Tibial nerve (tissue), 4 donors: ENCODE data around the gene MANBA. TPM values are rescaled to one million over a fixed set of nuclear protein-coding genes. Genes with fewer than 3 reads are reported as not detected.
A peak's percentile ranks its signal among the peaks of the same experiment; 100 is the strongest.

Experiments
- DNase-seq, 2 donors: peaks; one replicate each; pipeline ENCODE4 v3.0.0-alpha.2; 2019; ENCODE audit warnings: low spot score in 2 of 2
- H3K27ac ChIP-seq, 4 donors: fragments of 200-600 bp; sonication (generic) in 3 of 4; one replicate each; pipeline ENCODE4 v1.5.1; 2017 to 2019; ENCODE audit warnings: mild to moderate bottlenecking in 1 of 4
- H3K27me3 ChIP-seq, 2 donors: fragments of 200-600 bp; sonication (generic) in 1 of 2; one replicate each; pipeline versions ENCODE4 v1.5.1 to v1.6.0; 2017 to 2019
- H3K36me3 ChIP-seq, 3 donors: fragments of 200-600 bp; sonication (generic); one replicate each; pipeline ENCODE4 v1.5.1; 2018 to 2019
- H3K4me1 ChIP-seq, 4 donors: fragments of 200-600 bp; sonication (generic) in 3 of 4; one replicate each; pipeline ENCODE4 v1.5.1; 2017 to 2019
- H3K4me3 ChIP-seq, 4 donors: fragments of 200-600 bp; sonication (generic) in 3 of 4; one replicate each; pipeline ENCODE4 v1.5.1; 2017 to 2019; ENCODE audit warnings: mild to moderate bottlenecking in 1 of 4, moderate library complexity in 1 of 4
- H3K9me3 ChIP-seq, 4 donors: fragments of 200-600 bp; sonication (generic) in 3 of 4; one replicate each; pipeline ENCODE4 v1.5.1; 2017 to 2019
- CTCF ChIP-seq, 5 experiments: fragments of 200-600 bp in 3 of 5; fragments of 450-650 bp in 2 of 5; sonication (generic) in 3 of 5; IDR thresholded peaks; one replicate each; pipeline ENCODE4 v1.5.1; 2016 to 2019; ENCODE audit warnings: antibody characterized with exemption in 5 of 5, mild to moderate bottlenecking in 3 of 5, moderate library complexity in 2 of 5
- EP300 ChIP-seq, 2 donors: sonication (generic); formaldehyde crosslinking; IDR thresholded peaks; one replicate each; pipeline ENCODE4 v1.6.1; 2017; ENCODE audit warnings: antibody characterized with exemption in 2 of 2, mild to moderate bottlenecking in 1 of 2
- POLR2A ChIP-seq, 2 donors: fragments of 450-650 bp; IDR thresholded peaks; one replicate each; pipeline ENCODE4 v1.6.1; 2017; ENCODE audit warnings: antibody characterized with exemption in 2 of 2, mild to moderate bottlenecking in 2 of 2, moderate library complexity in 2 of 2
- WGBS, 2 donors: methylation state at CpG; one replicate each; pipeline ENCODE4 v1.1.5; 2018; 5-methylcytosine and 5-hydroxymethylcytosine counted together
- total RNA-seq, 4 donors: library from RNA; depleted of rRNA; stranded (reverse); fragments of >200 nt; gene quantifications; one replicate each; pipeline ENCODE4 v1.1.0, GENCODE V29; 2016

MANBA gene
- total RNA-seq, 4 donors from 2014 or later = 26.1 to 38.1 (median 31.9) TPM

GRCh38 chr4:102663073-102663472 is 97.7 kb downstream of the MANBA start:
- Histone ChIP-seq H3K27ac (no peak overlapping the region), H3K27me3 (no peaks in the 10 kb centered on the region), H3K36me3 (peaks cover 0 to 81% (median 0%) of the 10 kb centered on the region in 3 donors), H3K4me3 (no peak overlapping the region), H3K9me3 (no peaks in the 10 kb centered on the region), H3K4me1 (no peaks in the 10 kb centered on the region)
- no peak for TF ChIP-seq POLR2A (IDR thresholded peaks at IDR 0.05)
- no peak for TF ChIP-seq CTCF (IDR thresholded peaks at IDR 0.05)
- no peak for TF ChIP-seq EP300 (IDR thresholded peaks at IDR 0.05)
- WGBS, 2 donors = 83 to 96% methylated on average over 1 of the region's 1 CpG
- no peak for DNase-seq

- no peak overlapping the region for H3K27ac ChIP-seq
- H3K36me3 ChIP-seq = peaks cover 0 to 38% (median 0%) of the 10 kb centered on the region in 3 donors
- DNase-seq = no peak
- TF ChIP-seq POLR2A (IDR thresholded peaks at IDR 0.05) (no peak), EP300 (IDR thresholded peaks at IDR 0.05) (no peak), CTCF (IDR thresholded peaks at IDR 0.05) (no peak)
- H3K4me1 ChIP-seq = no peaks in the 10 kb centered on the region
- H3K4me3 ChIP-seq = no peak overlapping the region
- 43 to 77% methylated on average over 5 of the region's 5 CpGs for WGBS, 2 donors
- no peaks in the 10 kb centered on the region for H3K27me3 ChIP-seq
- no peaks in the 10 kb centered on the region for H3K9me3 ChIP-seq
These were observed 103.6 kb downstream of the MANBA start for GRCh38 chr4:102657206-102657605.

GRCh38 chr4:102647117-102647516 is 113.7 kb downstream of the MANBA start:
- Histone ChIP-seq H3K9me3 (peaks cover 0 to 3% (median 0%) of the 10 kb centered on the region in 4 donors), H3K27ac (no peak overlapping the region), H3K27me3 (no peaks in the 10 kb centered on the region), H3K4me1 (peaks cover 0 to 11% (median 0%) of the 10 kb centered on the region in 4 donors), H3K4me3 (no peak overlapping the region), H3K36me3 (peaks cover 0 to 59% (median 0%) of the 10 kb centered on the region in 3 donors)
- DNase-seq = no peak
- WGBS, 2 donors = 60 to 84% methylated on average over 1 of the region's 1 CpG
- no peak for TF ChIP-seq EP300 (IDR thresholded peaks at IDR 0.05)
- TF ChIP-seq CTCF (IDR thresholded peaks at IDR 0.05) = no peak
- TF ChIP-seq POLR2A (IDR thresholded peaks at IDR 0.05) = no peak

GRCh38 chr4:102642631-102643298 is 118.0 kb downstream of the MANBA start:
- H3K36me3 ChIP-seq = peaks cover 0 to 49% (median 0%) of the 10 kb centered on the region in 3 donors
- H3K9me3 ChIP-seq = peaks cover 0 to 3% (median 0%) of the 10 kb centered on the region in 4 donors
- TF ChIP-seq EP300 (IDR thresholded peaks at IDR 0.05) (peak in 1 of 2 donors; percentile 44), POLR2A (IDR thresholded peaks at IDR 0.05) (no peak), CTCF (IDR thresholded peaks at IDR 0.05) (no peak)
- H3K27ac ChIP-seq = peak overlapping the region in 2 of 4 donors; percentile 57 to 74
- no peaks in the 10 kb centered on the region for H3K27me3 ChIP-seq
- no peak overlapping the region for H3K4me3 ChIP-seq
- 65 to 66% methylated on average over 5 of the region's 5 CpGs for WGBS, 2 donors
- no peak for DNase-seq
- H3K4me1 ChIP-seq = peaks cover 0 to 18% (median 0%) of the 10 kb centered on the region in 4 donors

DNA sequence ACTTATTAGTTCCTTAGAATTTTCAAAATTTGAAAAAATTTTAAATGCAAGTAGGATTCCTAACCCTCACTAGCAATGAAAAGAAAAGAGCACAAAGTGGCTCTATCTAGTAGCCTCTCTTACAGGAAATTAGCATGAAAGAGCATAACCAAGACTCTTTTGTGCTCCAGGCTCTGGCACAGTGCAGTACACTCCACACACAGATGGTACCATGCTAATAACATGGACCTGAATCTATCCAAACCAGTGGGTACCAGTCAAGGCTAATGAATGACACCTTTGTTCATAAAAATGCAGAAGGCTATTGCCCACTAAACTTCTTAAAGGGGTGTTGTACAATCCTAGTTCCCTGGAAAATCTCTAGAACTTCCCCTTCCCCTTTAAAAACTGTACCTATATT is 119.0 kb downstream of the MANBA start:
- no peak for DNase-seq

More for the DNA sequence above, 119.0 kb downstream of the MANBA start:
- Histone ChIP-seq H3K4me3 (no peak overlapping the region), H3K36me3 (peaks cover 0 to 48% (median 0%) of the 10 kb centered on the region in 3 donors), H3K9me3 (peaks cover 0 to 3% (median 0%) of the 10 kb centered on the region in 4 donors), H3K4me1 (peaks cover 0 to 18% (median 0%) of the 10 kb centered on the region in 4 donors), H3K27ac (peak overlapping the region in 2 of 4 donors; percentile 57 to 74), H3K27me3 (no peaks in the 10 kb centered on the region)
- no peak for TF ChIP-seq POLR2A (IDR thresholded peaks at IDR 0.05)
